Measurements from ENCODE around the gene ANKMY1.

The ANKMY1 gene

GRCh38 chr2:240465765-240466578 is 91.8 kb downstream of the ANKMY1 start:
- TF ChIP-seq, protein P1, sequence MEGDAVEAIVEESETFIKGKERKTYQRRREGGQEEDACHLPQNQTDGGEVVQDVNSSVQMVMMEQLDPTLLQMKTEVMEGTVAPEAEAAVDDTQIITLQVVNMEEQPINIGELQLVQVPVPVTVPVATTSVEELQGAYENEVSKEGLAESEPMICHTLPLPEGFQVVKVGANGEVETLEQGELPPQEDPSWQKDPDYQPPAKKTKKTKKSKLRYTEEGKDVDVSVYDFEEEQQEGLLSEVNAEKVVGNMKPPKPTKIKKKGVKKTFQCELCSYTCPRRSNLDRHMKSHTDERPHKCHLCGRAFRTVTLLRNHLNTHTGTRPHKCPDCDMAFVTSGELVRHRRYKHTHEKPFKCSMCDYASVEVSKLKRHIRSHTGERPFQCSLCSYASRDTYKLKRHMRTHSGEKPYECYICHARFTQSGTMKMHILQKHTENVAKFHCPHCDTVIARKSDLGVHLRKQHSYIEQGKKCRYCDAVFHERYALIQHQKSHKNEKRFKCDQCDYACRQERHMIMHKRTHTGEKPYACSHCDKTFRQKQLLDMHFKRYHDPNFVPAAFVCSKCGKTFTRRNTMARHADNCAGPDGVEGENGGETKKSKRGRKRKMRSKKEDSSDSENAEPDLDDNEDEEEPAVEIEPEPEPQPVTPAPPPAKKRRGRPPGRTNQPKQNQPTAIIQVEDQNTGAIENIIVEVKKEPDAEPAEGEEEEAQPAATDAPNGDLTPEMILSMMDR (IDR thresholded peaks at IDR 0.05): no peak
- TF ChIP-seq ZFX (IDR thresholded peaks at IDR 0.05; ENCODE audit: borderline replicate concordance): no peak
- no peak overlapping the region for H3K27ac ChIP-seq

- H3K27ac ChIP-seq: no peak overlapping the region
Measured at GRCh38 chr2:240465268-240465764, 92.5 kb downstream of the ANKMY1 start.

GRCh38 chr2:240464514-240465241 is 93.1 kb downstream of the ANKMY1 start:
- no peak for TF ChIP-seq ZFX (IDR thresholded peaks at IDR 0.05; ENCODE audit: borderline replicate concordance)
- TF ChIP-seq, protein P1 (IDR thresholded peaks at IDR 0.05): no peak
- no peak overlapping the region for H3K27ac ChIP-seq

More at GRCh38 chr2:240465268-240465764, 92.5 kb downstream of the ANKMY1 start:
- TF ChIP-seq ZFX (IDR thresholded peaks at IDR 0.05; ENCODE audit: borderline replicate concordance): no peak
- TF ChIP-seq, protein P1 (IDR thresholded peaks at IDR 0.05): no peak

GRCh38 chr2:240463866-240464481 is 93.8 kb downstream of the ANKMY1 start:
- no peak overlapping the region for H3K27ac ChIP-seq
- no peak for TF ChIP-seq ZFX (IDR thresholded peaks at IDR 0.05; ENCODE audit: borderline replicate concordance)
- TF ChIP-seq, protein P1 (IDR thresholded peaks at IDR 0.05): no peak

- no peak for TF ChIP-seq ZFX (IDR thresholded peaks at IDR 0.05; ENCODE audit: borderline replicate concordance)
- TF ChIP-seq, protein P1 (IDR thresholded peaks at IDR 0.05): no peak
- H3K27ac ChIP-seq: no peak overlapping the region
Measured at GRCh38 chr2:240463274-240463865, 94.4 kb downstream of the ANKMY1 start.

- no peak overlapping the region for H3K27ac ChIP-seq
- TF ChIP-seq, protein P1 (IDR thresholded peaks at IDR 0.05): no peak
- TF ChIP-seq ZFX (IDR thresholded peaks at IDR 0.05; ENCODE audit: borderline replicate concordance): no peak
Measured at GRCh38 chr2:240462707-240463273, 95.0 kb downstream of the ANKMY1 start.

All from 22Rv1 (cell line).